COLO668 (cell line): ENCODE data around the gene RAB28.

Experiments used
- DNase-seq: peaks from one replicate; lab custom pipeline; 2025; ENCODE audit not compliant: unreplicated experiment; lab: John Stamatoyannopoulos, UW

Gene RAB28

DNA sequence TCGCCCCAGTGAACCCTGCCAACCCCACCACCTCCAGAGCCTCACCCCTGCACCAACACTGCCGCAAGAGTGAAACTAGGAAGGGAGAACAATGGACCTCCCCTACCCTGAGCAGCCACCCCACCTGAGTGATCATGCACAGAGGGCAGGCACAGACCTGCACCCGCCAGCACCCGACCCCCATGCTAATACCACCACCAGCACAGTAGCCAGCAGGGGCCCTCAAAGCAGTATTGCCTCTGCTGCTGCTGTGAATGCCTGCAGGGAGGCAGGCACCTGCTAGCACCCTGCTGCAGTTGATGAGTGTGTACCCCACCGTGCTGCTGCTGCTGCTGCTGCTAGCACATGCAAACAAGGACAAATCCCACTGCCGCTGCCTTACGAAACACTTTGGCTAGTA is 100.1 kb downstream of the RAB28 start:
- no peak for DNase-seq

DNA sequence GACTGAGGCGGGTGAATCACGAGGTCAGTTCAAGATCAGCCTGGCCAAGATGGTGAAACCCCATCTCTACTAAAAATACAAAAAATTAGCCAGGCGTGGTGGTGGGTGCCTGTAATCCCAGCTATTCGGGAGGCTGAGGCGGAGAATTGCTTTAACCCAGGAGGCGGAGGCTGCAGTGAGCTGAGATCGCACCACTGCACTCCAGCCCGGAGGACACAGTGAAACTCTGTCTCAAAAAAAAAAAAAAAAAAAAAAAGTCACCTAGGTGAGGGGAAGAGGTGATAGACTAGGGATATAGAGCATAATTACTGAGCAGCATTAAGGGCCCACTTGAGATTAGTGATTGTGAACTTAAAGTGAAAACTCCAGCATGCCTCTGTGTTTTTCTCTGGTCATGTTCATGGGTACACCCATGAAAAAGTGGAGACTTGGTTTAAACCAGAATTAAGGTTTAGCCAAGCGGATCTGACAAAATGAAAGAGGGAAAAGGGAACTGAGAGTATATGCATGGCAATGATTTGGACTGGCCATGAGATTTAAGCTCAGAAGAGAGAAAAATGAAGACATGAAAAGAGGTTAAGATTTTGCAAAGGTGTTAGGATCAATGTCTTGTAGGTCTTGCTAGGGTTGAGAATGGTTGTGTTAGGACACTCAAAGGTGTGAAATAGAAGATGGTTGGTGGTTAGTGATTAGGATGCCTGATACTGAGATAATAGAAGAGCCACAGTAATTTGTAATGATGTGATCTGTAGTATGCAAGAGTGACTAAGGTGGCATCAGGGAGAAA is 105.0 kb downstream of the RAB28 start:
- DNase-seq: no peak

DNA sequence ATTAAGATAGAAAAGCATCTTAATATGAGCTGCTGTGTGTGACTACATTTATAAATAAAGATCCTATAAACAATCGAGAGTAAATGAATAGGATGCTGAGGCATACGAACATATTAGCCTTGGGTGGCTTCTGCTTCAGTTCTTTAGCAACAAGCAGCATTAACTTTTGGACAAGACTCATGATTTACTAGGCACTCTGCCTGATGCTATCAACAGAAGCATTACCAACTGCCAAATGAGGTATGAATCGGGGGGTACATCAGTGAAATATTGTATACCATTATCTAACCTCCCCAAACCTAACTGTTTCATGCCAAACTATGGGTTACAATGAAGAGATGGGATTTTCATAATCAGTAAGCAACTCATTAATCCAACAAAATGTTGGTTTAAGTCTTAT is 113.1 kb downstream of the RAB28 start:
- no peak for DNase-seq

DNA sequence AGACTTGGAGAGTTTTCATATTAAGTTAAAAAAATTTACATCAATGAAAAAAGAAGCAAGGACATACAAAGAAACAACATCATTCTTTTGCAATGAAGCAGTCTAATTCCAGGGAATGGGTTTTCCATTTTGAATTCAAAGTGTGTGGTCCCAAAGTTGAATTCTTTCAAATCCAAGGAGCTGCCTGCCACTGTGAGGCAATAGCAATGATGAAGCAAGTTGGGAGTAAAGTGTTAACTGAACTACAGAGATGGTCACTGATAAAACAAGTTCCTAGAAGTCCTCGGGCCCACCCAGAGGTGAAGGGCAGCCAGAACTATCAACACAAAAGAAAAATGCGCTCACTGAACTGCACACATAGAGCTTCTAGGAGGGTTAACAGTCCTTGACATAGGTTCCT is 115.9 kb downstream of the RAB28 start:
- DNase-seq: no peak

DNA sequence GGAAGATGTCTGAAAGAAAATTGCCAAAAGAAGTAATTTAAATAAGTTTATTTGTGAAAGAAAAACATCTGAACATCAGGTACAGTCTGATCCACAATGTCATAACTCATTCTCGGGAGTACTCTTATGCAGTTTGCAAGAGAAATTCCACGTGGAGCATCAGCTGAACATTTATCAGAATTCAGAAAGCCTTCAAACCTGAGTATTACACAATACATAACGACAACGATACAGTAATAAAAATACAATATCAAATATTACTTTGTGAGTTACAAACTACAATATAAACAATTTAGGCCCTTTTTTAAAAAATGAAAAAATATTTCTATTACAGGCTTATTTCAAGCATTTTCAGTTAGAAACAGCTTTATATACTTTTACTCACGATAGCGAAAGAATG is 116.4 kb downstream of the RAB28 start:
- DNase-seq: no peak

DNA sequence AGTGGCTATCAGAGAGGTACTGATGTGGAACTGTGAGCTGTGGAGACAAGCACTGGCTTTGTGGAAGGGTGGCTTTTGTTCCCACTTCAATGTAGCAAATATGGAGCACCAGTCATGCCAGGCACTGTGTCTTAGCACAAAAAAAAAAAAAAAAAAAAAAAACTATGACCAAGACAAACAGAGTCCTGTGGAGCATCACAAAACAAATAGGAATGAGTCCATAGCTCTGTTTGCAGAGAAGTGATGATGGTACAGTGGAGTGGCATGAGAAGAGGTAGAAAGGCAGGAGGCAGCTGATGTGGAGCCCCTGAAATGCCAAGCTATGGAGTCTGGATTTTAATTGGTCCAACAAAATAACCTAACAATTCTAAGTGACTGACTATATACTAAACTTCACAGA is 116.9 kb downstream of the RAB28 start:
- DNase-seq: peak; percentile 55

DNA sequence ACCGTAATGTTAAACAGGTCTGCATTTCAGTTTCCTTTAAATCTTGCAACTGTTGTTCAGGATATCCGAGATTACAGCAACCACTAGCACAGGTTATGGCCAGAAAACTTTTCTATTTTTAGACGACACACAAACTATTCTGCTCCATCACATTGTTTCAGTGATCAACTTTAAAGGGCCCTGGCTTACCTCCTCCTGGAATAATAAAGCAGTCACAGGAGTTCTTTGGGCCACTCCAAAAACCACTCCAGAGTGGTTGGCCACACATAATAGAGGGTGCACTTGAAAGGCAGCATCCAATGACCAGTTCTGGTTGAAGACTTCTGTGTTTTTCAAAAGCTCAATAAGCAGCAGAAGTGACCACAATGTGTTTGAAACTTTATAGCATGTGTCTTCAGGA is 118.9 kb downstream of the RAB28 start:
- DNase-seq: no peak

DNA sequence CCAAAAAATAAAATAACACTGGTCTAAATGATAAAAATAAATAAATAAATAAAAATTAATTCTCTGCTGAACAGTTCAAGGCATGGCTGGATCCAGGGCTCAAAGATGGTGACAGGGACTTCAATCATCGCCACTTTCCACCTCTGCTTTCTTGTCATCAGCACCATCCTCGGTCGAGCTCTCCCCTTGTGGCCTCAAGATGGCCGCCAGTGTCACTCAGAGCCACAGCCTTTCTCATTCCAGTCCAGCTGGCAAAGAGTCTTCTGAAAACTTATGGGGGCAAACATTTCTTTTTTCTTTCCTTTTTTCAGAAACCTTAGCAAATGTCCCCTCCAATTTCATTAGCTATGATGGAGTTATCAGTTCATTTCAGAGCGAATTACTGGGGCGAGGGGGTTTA is 119.5 kb downstream of the RAB28 start:
- no peak for DNase-seq

DNA sequence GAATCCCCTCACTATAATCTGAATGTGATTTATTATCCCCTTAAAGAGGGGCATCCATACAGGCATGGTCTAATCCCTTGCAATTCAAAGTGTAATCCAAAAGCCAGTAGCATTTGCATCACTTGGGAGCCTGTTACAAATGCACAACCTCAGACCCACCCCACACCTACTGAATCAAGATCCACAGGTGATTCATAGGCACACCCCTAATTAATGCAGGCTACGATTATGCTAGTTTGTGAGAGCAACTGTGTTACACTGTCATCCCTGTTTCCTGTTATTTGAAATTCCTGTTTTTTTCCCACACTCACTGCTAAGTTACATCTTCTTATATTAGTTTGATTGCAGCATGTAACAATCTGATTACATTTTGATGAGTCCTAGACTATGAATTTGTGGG is 120.0 kb downstream of the RAB28 start:
- no peak for DNase-seq

DNA sequence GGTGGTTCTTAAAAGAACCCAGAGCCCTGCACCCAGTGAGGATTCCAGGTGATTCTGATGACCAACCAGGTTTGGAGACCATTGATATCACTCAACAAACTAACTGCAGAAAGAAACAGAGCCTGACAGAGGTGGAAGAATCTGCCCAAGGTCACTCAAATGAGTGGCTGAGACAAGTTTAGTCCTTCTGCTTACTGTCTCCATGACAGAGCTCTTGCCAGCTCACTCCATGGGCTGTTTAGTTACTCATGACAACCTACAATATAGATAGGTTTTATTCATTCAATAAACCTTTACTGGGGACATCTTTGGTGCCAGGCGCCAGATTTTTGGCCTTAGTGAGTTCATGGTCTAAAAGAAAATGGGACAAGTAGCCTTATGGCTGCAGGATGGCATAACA is 124.3 kb downstream of the RAB28 start:
- no peak for DNase-seq

DNA sequence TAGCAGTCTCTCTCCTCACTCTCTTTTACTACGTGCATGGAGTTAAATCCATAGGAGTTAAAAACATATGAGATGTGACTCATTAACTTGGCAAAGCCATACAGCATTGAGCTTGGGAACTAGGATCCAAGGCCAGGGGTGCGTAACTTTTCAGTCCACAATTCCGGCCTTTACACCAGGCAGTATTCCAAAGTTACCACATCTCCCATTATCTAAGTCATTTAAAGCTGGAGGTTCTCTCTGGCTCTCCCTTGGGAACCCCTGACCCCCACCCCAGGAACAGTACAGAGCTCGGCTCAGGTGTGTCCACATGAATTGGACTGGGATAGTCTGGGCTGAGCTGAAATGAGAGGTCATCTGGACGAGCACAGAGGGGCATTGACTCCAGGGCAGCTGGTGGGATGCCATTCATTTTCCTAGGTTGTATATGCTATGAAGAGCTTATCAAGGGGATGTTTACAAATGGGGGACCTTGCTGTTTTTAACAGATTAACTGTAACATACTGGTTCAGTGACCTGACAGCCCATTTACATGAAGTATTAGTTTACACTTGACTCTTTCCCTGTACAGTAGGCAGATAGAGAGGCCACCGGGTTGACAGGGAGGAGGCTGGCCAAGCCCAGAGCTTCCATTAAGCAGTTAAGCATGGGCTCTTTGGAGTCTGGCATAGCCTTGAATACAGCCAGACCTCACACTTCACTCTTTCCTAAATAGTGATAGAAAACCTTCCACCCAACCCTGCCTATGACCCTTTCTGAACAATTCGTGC is 128.8 kb downstream of the RAB28 start:
- no peak for DNase-seq

DNA sequence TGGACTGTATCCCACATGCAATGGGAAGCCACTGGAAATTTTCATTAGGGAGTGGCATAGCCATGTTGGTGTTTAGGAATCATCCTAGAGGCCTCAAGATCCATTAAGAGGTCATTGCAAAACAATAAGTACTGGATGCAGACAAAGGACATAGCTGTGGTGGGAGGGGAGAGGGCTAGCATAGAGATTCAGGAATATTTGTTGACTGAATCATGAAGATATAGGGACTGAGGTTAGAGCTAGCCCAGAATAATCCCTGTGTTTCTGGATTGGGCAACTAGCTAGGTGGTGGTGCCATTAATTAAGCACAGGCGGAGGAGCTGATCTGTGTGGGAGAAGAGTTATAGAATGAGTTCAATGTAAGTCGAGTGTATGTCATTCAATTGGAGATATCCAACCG is 135.0 kb downstream of the RAB28 start:
- no peak for DNase-seq

DNA sequence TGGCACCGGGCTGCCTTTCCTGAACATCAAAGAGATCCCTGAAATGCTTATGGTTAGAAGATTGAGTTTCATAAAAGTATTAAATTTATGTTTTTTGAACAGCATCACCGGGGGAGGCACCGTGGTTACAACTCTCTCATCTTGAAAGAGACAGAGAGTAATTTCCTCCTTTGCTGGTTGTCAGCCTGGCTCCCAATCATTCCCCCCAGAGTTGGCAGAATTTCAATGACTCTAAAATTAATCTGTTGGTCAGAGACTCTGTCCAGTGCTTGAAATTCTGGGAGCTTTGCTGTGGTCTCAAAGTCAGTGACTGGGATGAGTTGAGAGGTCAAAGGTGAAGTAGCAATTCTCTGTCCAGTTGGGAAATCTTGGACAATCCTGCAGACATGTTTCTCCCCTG is 135.9 kb downstream of the RAB28 start:
- DNase-seq: no peak

DNA sequence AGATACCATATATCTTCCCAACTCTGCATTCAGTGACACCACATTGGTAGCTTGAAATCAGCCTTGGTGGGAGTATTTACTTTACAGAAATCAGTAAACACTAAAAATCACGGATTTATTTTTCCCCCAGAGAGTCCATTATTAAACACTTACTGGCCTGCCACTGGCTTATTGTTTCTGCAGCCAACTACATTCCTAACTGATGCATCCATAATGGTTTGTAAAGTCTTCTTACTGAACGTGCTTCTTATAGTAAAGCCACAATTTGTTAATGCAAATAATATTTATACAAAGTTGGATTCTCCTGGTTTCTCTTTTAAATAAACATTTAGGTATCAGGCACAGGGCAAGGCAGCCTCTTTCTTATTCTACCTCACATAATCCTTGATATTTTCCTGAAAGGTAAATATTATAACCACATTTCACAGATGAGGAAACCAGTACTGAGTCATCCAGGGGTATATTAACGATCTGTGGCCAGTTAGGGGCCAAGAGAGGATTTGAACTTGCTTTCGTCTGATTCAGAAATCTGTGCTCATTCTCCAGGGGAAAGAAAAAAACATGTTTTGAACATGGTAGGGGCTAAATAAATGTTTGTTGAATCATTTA is 136.5 kb downstream of the RAB28 start:
- no peak for DNase-seq

DNA sequence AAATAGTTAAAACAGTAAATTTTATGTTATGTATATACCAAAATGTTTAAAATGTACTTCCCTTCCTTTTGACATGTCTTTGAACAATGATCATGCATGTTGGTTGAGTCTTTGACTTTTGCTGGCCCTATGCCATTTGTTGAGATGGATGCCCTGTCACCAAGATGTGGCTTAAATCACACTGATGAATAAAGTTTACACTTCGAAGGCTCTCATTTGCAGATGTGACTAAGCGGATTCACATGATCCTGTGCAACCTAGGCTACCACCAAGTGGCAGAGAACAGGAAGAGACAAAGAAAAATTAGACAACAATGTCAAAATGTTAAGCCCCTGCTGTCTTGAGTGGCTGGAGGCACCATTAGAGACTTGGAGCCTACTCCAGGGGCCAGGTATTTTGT is 139.9 kb downstream of the RAB28 start:
- DNase-seq: no peak

DNA sequence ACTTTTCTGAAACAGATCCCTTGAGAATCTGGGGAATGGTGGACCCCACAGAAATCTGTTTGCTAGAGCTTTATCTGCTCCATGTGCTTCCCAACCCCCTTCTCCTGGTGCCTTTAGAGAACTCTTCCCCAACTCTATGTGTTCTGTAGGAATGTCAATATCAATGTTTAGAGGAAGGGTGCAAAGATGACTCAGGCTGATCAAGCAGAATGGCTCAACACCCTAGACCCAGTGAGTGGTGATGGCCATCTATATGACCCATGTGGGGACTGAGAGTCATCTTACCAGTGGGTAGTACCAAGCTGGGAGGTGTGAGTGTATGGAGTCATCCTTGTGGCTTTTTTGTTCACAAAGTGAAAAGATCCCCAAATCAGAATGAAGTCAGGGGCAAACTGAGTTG is 143.5 kb downstream of the RAB28 start:
- no peak for DNase-seq

DNA sequence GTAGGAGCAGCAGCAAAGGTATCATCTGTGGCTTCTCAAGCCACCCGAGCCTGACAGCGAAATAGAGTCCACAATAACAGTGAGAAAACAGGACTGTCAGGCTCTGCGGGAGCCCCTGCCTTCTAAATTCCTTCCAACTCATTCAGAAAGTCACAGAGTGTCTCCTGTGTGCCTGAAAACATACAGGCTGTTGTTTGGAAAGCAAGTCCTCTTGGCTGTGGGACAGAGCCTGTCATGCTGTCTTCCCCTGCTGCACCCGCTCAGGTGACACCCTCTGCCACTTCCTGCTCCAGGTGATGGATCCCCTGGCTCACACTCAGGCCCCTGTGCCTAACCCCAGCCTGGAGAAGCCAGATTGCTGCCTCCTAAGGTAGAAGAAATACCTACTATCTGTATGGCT is 152.3 kb downstream of the RAB28 start:
- no peak for DNase-seq

DNA sequence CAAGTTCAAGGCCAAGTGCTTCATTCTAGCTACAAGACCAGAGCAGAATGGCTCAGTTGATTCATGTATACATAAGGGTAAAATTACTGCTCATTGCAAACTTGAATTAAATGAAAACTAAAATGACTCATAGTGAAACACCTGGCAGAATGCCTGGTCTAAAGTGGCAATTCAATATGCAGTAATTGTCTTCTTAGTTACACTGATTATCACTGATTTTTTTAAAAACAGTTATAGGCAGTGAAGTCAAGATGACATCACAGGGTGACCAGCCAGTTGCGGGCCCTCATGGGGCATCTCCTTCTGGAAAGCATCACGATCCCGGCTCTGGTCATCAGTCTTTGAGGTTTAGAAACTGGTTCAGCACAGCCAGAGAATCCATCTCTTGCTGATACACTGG is 154.2 kb downstream of the RAB28 start:
- DNase-seq: peak; percentile 50

DNA sequence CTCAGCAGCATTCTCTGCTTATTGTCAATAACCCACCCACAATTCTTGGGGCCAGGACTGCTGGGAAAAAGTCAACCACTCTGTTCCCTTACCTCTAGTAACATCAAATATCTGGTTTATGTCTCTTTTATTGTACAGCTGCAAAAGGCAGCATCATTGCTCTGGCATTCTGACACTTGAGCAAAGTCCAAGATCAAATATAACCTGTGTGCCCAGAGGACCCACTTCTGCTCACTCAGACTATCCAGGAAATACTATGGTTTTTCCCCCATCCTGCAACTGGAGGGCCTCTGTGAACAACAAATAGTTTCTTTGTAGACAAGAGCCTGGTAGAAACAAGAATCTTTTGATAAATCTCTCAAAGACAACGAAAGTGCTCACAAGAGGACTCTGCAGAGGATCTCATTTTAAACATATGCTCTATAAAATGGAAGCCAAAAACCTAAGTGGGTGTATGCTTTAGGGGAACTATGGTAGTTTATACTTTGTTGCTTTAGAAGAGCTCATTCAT is 154.7 kb downstream of the RAB28 start:
- DNase-seq: no peak

DNA sequence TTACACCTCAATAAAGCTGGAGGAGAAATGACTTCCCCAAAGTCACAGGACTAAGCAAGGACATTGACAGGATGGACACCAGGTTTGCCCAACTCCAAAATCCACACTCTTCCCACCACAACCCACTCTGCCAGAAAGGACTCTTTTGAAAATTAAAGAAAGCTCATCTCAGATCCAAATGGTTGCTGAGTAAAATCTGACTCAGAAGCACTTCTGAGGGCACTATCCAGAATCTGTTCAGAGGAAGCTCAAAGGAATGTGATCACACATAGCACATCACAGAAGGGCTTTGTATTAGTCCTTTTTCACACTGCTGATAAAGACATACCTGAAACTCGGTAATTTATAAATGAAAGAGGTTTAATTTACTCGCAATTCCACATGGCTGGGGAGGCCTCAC is 155.5 kb downstream of the RAB28 start:
- no peak for DNase-seq

DNA sequence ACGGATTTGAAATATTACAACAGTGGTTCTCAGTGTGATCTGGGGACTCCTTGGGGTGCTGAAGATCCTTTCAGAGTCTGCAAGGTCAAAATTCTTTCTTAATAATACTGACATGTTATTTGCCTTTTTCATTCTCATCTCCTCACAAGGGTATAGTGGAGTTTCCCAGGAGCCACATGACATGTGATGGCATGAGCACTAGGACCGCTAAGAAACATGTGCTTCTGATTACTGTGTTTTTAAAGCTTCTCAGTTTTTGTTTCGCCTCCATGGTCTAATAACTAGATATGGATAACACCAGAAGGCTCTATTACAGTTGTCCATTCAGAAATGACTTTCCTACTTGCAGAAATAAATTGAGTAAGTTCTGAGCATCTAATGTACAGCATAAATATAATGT is 156.1 kb downstream of the RAB28 start:
- no peak for DNase-seq

DNA sequence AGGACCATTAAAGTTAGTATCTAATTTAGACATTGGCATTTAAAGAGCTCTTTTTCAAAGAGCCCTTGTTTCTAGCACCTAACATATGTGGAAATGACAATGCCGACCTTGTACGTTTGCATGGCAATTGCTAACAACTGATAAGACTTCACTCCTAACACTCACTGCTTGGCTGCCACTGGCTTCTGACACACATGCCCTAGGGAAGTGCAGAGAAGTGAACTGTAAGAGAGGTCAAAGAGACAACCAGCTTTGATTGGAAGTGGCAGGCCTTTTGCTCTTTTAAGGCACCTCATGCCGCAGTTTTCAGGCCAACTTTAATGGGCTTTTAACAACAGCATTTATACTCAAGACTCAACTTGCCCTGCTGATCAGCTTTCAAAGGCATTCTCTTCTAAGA is 158.4 kb downstream of the RAB28 start:
- no peak for DNase-seq
